K562 (cell line): ENCODE results near the gene MTRFR. TPM values are rescaled to one million over a fixed set of nuclear protein-coding genes. Genes with fewer than 3 reads are reported as not detected.

Experiments used
- CBFA2T2 ChIP-seq: fragments of 450-650 bp; conservative IDR thresholded peaks from 2 replicates; pipeline ENCODE4 v1.6.1; 2017; ENCODE audit warnings: mild to moderate bottlenecking
- EGR1 ChIP-seq: fragments of 450-650 bp; conservative IDR thresholded peaks from 2 replicates; pipeline ENCODE4 v1.6.1; 2017; ENCODE audit warnings: mild to moderate bottlenecking
- EP400 ChIP-seq: fragments of 450-650 bp; IDR thresholded peaks from 2 replicates; pipeline ENCODE4 v1.6.1; 2017; ENCODE audit warnings: antibody characterized with exemption, mild to moderate bottlenecking, moderate library complexity
- FOXK1 ChIP-seq: sonication (generic); formaldehyde crosslinking; IDR thresholded peaks from 2 replicates; pipeline ENCODE4 v1.8.0; 2022; ENCODE audit warnings: missing genetic modification reagents, mild to moderate bottlenecking, borderline replicate concordance
- HMG20A ChIP-seq: fragments of 450-650 bp; formaldehyde crosslinking; conservative IDR thresholded peaks from 2 replicates; pipeline ENCODE4 v1.4.0; 2020; ENCODE audit warnings: mild to moderate bottlenecking, mixed read lengths
- HMGN3 ChIP-seq: IDR thresholded peaks from 2 replicates; pipeline ENCODE4 v1.6.1; 2011; ENCODE audit warnings: borderline replicate concordance, low read depth, mild to moderate bottlenecking, mixed read lengths, low read length; ENCODE audit not compliant: insufficient read length; ENCODE audit errors: extremely low read depth
- HNRNPLL ChIP-seq: fragments of 200-400 bp; formaldehyde crosslinking; IDR thresholded peaks from 2 replicates; pipeline ENCODE4 v1.6.1; 2017; ENCODE audit warnings: low read length, low read depth, mild to moderate bottlenecking; ENCODE audit not compliant: poor library complexity, severe bottlenecking
- MCM2 ChIP-seq: fragments of 450-650 bp; IDR thresholded peaks from 2 replicates; pipeline ENCODE4 v1.6.1; 2017; ENCODE audit warnings: low read depth, mild to moderate bottlenecking
- NCOR1 ChIP-seq: fragments of 450-650 bp; IDR thresholded peaks from 2 replicates; pipeline ENCODE4 v1.6.1; 2016; ENCODE audit warnings: mild to moderate bottlenecking, moderate library complexity
- POLR2G ChIP-seq: fragments of 200-400 bp; formaldehyde crosslinking; IDR thresholded peaks from 2 replicates; pipeline ENCODE4 v1.6.1; 2017; ENCODE audit warnings: low read depth, mild to moderate bottlenecking, antibody characterized with exemption, low read length, moderate library complexity
- PPARD ChIP-seq: fragments of 250-450 bp; sonication (Bioruptor Pico); IDR thresholded peaks from 2 replicates; pipeline ENCODE4 v1.8.0; 2022; ENCODE audit warnings: inconsistent platforms, mild to moderate bottlenecking, moderate library complexity
- RAD51 ChIP-seq: fragments of 450-650 bp; IDR thresholded peaks from 2 replicates; pipeline ENCODE4 v1.7.1; 2016; ENCODE audit warnings: low read depth, mild to moderate bottlenecking, borderline replicate concordance
- RBM17 ChIP-seq: fragments of 200-400 bp; formaldehyde crosslinking; IDR thresholded peaks from 2 replicates; pipeline ENCODE4 v1.6.1; 2017; ENCODE audit warnings: low read depth, mild to moderate bottlenecking, low read length, borderline replicate concordance
- SAFB ChIP-seq: fragments of 200-400 bp; formaldehyde crosslinking; IDR thresholded peaks from 2 replicates; pipeline ENCODE4 v1.6.1; 2017; ENCODE audit warnings: low read depth, low read length, borderline replicate concordance
- TCFL5 ChIP-seq: fragments of 250-450 bp; sonication (Bioruptor Pico); conservative IDR thresholded peaks from 2 replicates; pipeline ENCODE4 v1.6.1; 2021; ENCODE audit warnings: mild to moderate bottlenecking, moderate library complexity, matching md5 sums
- TOE1 ChIP-seq, 2 experiments: fragments of 450-650 bp in 1 of 2; sonication (generic) in 1 of 2; formaldehyde crosslinking in 1 of 2; IDR thresholded peaks; 2 replicates each; pipeline versions ENCODE4 v1.7.1 to v1.8.0; 2016 to 2022; ENCODE audit warnings: borderline replicate concordance in 2 of 2, mild to moderate bottlenecking in 2 of 2, antibody characterized with exemption in 1 of 2, inconsistent platforms in 1 of 2, low read depth in 1 of 2, missing genetic modification reagents in 1 of 2, moderate library complexity in 1 of 2
- ZNF232 ChIP-seq: sonication (generic); formaldehyde crosslinking; IDR thresholded peaks from 2 replicates; pipeline ENCODE4 v1.8.0; 2022; ENCODE audit warnings: mild to moderate bottlenecking, missing genetic modification reagents
- ZNF384 ChIP-seq: IDR thresholded peaks from 2 replicates; pipeline ENCODE4 v1.6.1; 2012; ENCODE audit warnings: low read depth, low read length, improper control_type of control experiment
- ZNF408 ChIP-seq: fragments of 250-450 bp; sonication (Bioruptor Pico); IDR thresholded peaks from 2 replicates; pipeline ENCODE4 v1.4.0; 2020; ENCODE audit warnings: low read depth, mild to moderate bottlenecking, moderate library complexity
- ZSCAN32 ChIP-seq: fragments of 450-650 bp; formaldehyde crosslinking; IDR thresholded peaks from 2 replicates; pipeline ENCODE4 v1.4.0; 2020; ENCODE audit warnings: mild to moderate bottlenecking, moderate library complexity
- polyA plus RNA-seq, 8 experiments: library from polyadenylated mRNA; depleted of rRNA in 4 of 8; stranded (reverse) in 5 of 8; unstranded in 3 of 8; fragments of >200 nt; fragmentation: Nextera tagmentation in 2 of 8; fragmentation: Illumina TruSeq in 1 of 8; extraction: Ambion mirVana in 2 of 8; extraction: Trizol in 1 of 8; gene quantifications; 2 replicates each; pipeline versions ENCODE4 v1.2.1 to v1.2.3, GENCODE V29; 2011 to 2014; ENCODE audit warnings: inconsistent platforms in 1 of 8, missing spikeins in 1 of 8
- total RNA-seq, 7 experiments: library from RNA; depleted of rRNA in 6 of 7; stranded (reverse); fragments of >200 nt in 6 of 7; fragmentation: Illumina TruSeq in 2 of 7; extraction: Trizol in 2 of 7; gene quantifications; 2 replicates each; pipeline versions ENCODE4 v1.2.1 to v1.2.3, GENCODE V29; 2011 to 2021; ENCODE audit warnings: low replicate concordance in 1 of 7
- TF ChIP-seq, protein P1 (sequence below), 2 experiments: fragments of 450-650 bp in 1 of 2; sonication (generic) in 1 of 2; formaldehyde crosslinking in 1 of 2; IDR thresholded peaks in 1 of 2; conservative IDR thresholded peaks in 1 of 2; 2 replicates each; pipeline versions ENCODE4 v1.6.1 to v1.8.1; 2016 to 2023; ENCODE audit warnings: mild to moderate bottlenecking in 2 of 2, moderate library complexity in 2 of 2, inconsistent platforms in 1 of 2, missing genetic modification reagents in 1 of 2
- TF ChIP-seq, protein P2 (sequence below): sonication (generic); formaldehyde crosslinking; IDR thresholded peaks from 2 replicates; pipeline ENCODE4 v1.9.0; 2022; ENCODE audit warnings: mild to moderate bottlenecking, missing genetic modification reagents
- TF ChIP-seq, protein P3 (sequence below): fragments of 250-450 bp; sonication (Bioruptor Pico); IDR thresholded peaks from 2 replicates; pipeline ENCODE4 v1.4.0; 2020; ENCODE audit warnings: borderline replicate concordance

Gene MTRFR
- total and polyA plus RNA-seq, 9 of the 15 experiments (the other 6 are each of a cell fraction or from before 2014, with no cell fraction given): 16.7 to 55.6 (median 34.7) TPM

DNA sequence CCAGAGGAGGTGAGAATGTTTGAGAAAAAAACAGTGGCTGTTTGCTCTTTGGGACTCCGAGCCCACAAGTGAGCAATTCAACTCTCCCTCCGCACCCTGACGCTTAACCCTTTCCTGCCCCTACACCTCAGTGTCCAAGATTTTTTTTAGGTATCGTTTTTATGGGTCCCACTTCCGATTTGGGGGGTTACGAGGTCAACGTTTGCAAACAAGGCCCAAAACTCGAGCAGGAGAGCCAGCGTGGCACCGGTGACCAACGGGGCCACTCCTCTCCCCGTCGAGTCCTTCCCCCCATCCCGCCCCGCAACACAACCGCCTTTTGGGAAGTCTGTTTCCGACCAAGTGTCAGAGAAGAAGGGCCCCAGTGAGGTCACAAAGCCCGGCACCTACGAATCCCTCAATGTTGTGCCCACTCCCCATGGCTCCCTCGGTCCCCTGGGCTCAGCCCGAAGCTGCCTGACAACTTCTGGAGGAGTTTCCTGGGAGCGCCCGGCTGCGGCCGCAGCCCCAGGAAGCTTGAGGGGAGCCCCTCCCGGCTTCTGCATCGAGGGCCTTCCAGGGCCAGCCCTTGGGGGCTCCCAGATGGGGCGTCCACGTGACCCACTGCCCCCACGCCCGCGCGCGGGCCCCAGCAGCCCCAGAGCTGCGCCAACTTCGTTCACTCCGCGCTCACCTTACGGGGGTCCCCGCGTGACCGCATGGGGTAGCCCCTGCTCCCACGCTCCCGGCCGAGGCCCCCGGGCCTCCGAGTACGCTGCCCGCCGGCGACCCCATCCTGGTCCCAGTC is 37.2 kb downstream of the MTRFR start (continued):
- peak; percentile 38 for TF ChIP-seq HNRNPLL
- 0 out of 2 replicates have a peak, but pooled peaks have one; percentile 5 for TF ChIP-seq EP400
- no peak for TF ChIP-seq RBM17
- TF ChIP-seq ZNF384: 0 out of 2 replicates have a peak, but pooled peaks have one; percentile 9
- no peak for TF ChIP-seq HMGN3
- no peak for TF ChIP-seq HMG20A
- 0 out of 2 replicates have a peak, but pooled peaks have one; percentile 6 for TF ChIP-seq CBFA2T2
- TF ChIP-seq ZNF408 (CRISPR knock-in tag): no peak
- 0 out of 2 replicates have a peak, but pooled peaks have one; percentile 20 for TF ChIP-seq EGR1
- TF ChIP-seq PPARD (CRISPR knock-in tag): no peak
- TF ChIP-seq POLR2G: 0 out of 2 replicates have a peak, but pooled peaks have one; percentile 9
- TF ChIP-seq FOXK1: 0 out of 2 replicates have a peak, but pooled peaks have one; percentile 36
- TF ChIP-seq, protein P1, sequence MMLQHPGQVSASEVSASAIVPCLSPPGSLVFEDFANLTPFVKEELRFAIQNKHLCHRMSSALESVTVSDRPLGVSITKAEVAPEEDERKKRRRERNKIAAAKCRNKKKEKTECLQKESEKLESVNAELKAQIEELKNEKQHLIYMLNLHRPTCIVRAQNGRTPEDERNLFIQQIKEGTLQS (IDR thresholded peaks at IDR 0.05): no peak
- TF ChIP-seq, protein P1 (CRISPR knock-in tag; conservative IDR thresholded peaks at IDR 0.05): no peak
- TF ChIP-seq SAFB: peak; percentile 67; the same call in 1 of the 2 replicates
- TF ChIP-seq TOE1 (IDR thresholded peaks at IDR 0.05; ENCODE audit: borderline replicate concordance): 0 out of 2 replicates have a peak, but pooled peaks have one; percentile 23
- no peak for TF ChIP-seq TOE1 (CRISPR knock-in tag; IDR thresholded peaks at IDR 0.05; ENCODE audit: borderline replicate concordance, low read depth)
- no peak for TF ChIP-seq MCM2
- TF ChIP-seq, protein P2, sequence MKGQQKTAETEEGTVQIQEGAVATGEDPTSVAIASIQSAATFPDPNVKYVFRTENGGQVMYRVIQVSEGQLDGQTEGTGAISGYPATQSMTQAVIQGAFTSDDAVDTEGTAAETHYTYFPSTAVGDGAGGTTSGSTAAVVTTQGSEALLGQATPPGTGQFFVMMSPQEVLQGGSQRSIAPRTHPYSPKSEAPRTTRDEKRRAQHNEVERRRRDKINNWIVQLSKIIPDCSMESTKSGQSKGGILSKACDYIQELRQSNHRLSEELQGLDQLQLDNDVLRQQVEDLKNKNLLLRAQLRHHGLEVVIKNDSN (CRISPR knock-in tag): peak; percentile 68
- 0 out of 2 replicates have a peak, but pooled peaks have one; percentile 35 for TF ChIP-seq ZNF232 (CRISPR knock-in tag)
- TF ChIP-seq, protein P3, sequence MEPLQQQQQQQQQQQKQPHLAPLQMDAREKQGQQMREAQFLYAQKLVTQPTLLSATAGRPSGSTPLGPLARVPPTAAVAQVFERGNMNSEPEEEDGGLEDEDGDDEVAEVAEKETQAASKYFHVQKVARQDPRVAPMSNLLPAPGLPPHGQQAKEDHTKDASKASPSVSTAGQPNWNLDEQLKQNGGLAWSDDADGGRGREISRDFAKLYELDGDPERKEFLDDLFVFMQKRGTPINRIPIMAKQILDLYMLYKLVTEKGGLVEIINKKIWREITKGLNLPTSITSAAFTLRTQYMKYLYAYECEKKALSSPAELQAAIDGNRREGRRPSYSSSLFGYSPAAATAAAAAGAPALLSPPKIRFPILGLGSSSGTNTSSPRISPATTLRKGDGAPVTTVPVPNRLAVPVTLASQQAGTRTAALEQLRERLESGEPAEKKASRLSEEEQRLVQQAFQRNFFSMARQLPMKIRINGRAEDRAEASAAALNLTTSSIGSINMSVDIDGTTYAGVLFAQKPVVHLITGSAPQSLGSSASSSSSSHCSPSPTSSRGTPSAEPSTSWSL (CRISPR knock-in tag): no peak
- no peak for TF ChIP-seq TCFL5 (CRISPR knock-in tag)
- peak; percentile 67; the same call in 1 of the 2 replicates for TF ChIP-seq RAD51
- TF ChIP-seq NCOR1: no peak
- no peak for TF ChIP-seq ZSCAN32 (CRISPR knock-in tag)
